ENCODE data around the gene DPH7. TPM values are rescaled to one million over a fixed set of nuclear protein-coding genes. Genes with fewer than 3 reads are reported as not detected.
A peak's percentile ranks its signal among the peaks of the same experiment; 100 is the strongest.
"Not testable (repeated sequence)": the region's sequence is repeated elsewhere in the genome, so short reads cannot be mapped to it uniquely, and the experiment has no call there.

Gene DPH7
- polyA plus RNA-seq, 2 of the 4 experiments (the other 2 are of a cell fraction), result 26.7 to 35.2 TPM

- H3K4me3 ChIP-seq, result no peak overlapping the region
- ChIA-PET CTCF (interaction anchor here (1.4 to 1.8 kb wide), 2 partner anchors 13 to 14 kb away, joined by 3 read pairs; no protein-coding TSS in a partner anchor), POLR2A (no interaction called here)
- no peak for ATAC-seq
- WGBS (ENCODE audit: missing lambda C conversion rate), result 91% methylated on average over 4 of the region's 4 CpGs
- no peak overlapping the region for H3K27ac ChIP-seq
- TF ChIP-seq MAFK (IDR thresholded peaks at IDR 0.05; ENCODE audit: partially characterized antibody) (no peak), POLR2A (IDR thresholded peaks at IDR 0.05; ENCODE audit: low read length) (no peak), KDM5A (IDR thresholded peaks at IDR 0.05) (no peak), USF2 (IDR thresholded peaks at IDR 0.05) (no peak), CHD4 (IDR thresholded peaks at IDR 0.05; ENCODE audit: borderline replicate concordance) (no peak), ZFP36 (IDR thresholded peaks at IDR 0.05; ENCODE audit: borderline replicate concordance, partially characterized antibody) (no peak), KDM1A (IDR thresholded peaks at IDR 0.05; ENCODE audit: low read depth) (no peak), E2F6 (IDR thresholded peaks at IDR 0.05; ENCODE audit: borderline replicate concordance, low read depth) (no peak), CEBPB (IDR thresholded peaks at IDR 0.05) (no peak), RNF2 (IDR thresholded peaks at IDR 0.05; ENCODE audit: borderline replicate concordance, low read depth) (no peak), RFX5 (IDR thresholded peaks at IDR 0.05) (no peak), HMGXB4 (CRISPR knock-in tag; IDR thresholded peaks at IDR 0.05; ENCODE audit: borderline replicate concordance) (no peak), ESRRA (IDR thresholded peaks at IDR 0.05; ENCODE audit: borderline replicate concordance, low read length) (no peak), PHF8 (IDR thresholded peaks at IDR 0.05; ENCODE audit: borderline replicate concordance, low read depth) (no peak)
- DNase-seq (ENCODE audit: low read depth in 1 of 2, low spot score in 1 of 2), result no peak
- FAIRE-seq, result no peak
- H3K9me3 ChIP-seq, result no peaks in the 10 kb centered on the region
- H3K4me2 ChIP-seq, result no peak overlapping the region
- H3K4me1 ChIP-seq, result peaks cover 17% of the 10 kb centered on the region; the same call in 2 of the 3 replicates
These were observed 47.7 kb upstream of the DPH7 start for GRCh38 chr9:137626464-137626863.

GRCh38 chr9:137622211-137622610 lies 43.5 kb upstream of the DPH7 start:
- 89% methylated on average over 8 of the region's 8 CpGs for WGBS (ENCODE audit: missing lambda C conversion rate)
- CTCF ChIA-PET, result interaction anchor here (1.3 kb wide), 2 partner anchors 9 to 27 kb away, joined by 3 read pairs; no protein-coding TSS in a partner anchor
- not testable (repeated sequence) for FAIRE-seq

GRCh38 chr9:137621131-137621757 lies 42.5 kb upstream of the DPH7 start:
- H3K4me2 ChIP-seq, result peak overlapping the region; percentile 89; the same call in 2 of the 3 replicates
- 52% methylated on average over 6 of the region's 6 CpGs for WGBS (ENCODE audit: missing lambda C conversion rate)
- ATAC-seq (peak in 1 of 2 experiments; percentile 44; a peak in 3 of 6 replicates), DNase-seq (ENCODE audit: low read depth in 1 of 2, low spot score in 1 of 2) (peak in 1 of 2 experiments; percentile 51), FAIRE-seq (no peak)
- H3K4me3 ChIP-seq, result no peak overlapping the region
- no peak overlapping the region for H3K27ac ChIP-seq
- ChIA-PET CTCF (interaction anchor here (0.8 to 2.0 kb wide), 5 partner anchors 10 to 43 kb away, joined by 3 to 5 read pairs (median 3); no protein-coding TSS in a partner anchor), POLR2A (no interaction called here)
- peaks cover 32% of the 10 kb centered on the region for H3K4me1 ChIP-seq
- H3K9me3 ChIP-seq, result no peaks in the 10 kb centered on the region
- TF ChIP-seq USF2 (IDR thresholded peaks at IDR 0.05), result no peak
- TF ChIP-seq MYC (IDR thresholded peaks at IDR 0.05; ENCODE audit: borderline replicate concordance, low read length), result no peak
- TF ChIP-seq CBX2 (IDR thresholded peaks at IDR 0.05; ENCODE audit: borderline replicate concordance, low read depth), result no peak
- no peak for TF ChIP-seq NFE2L2 (conservative IDR thresholded peaks at IDR 0.05; ENCODE audit: low read length)
- TF ChIP-seq EHF (CRISPR knock-in tag; IDR thresholded peaks at IDR 0.05), result no peak
- no peak for TF ChIP-seq JUNB (IDR thresholded peaks at IDR 0.05)
- no peak for TF ChIP-seq ZC3H11A (IDR thresholded peaks at IDR 0.05)
- no peak for TF ChIP-seq HOXA7 (CRISPR knock-in tag; IDR thresholded peaks at IDR 0.05)
- no peak for TF ChIP-seq BCL3 (IDR thresholded peaks at IDR 0.05)
- no peak for TF ChIP-seq HOXB5 (CRISPR knock-in tag; IDR thresholded peaks at IDR 0.05)
- TF ChIP-seq TP53 (CRISPR knock-in tag; IDR thresholded peaks at IDR 0.05), result no peak
- no peak for TF ChIP-seq ZNF302 (CRISPR knock-in tag; IDR thresholded peaks at IDR 0.05)
- TF ChIP-seq HOXB13 (CRISPR knock-in tag; IDR thresholded peaks at IDR 0.05; ENCODE audit: low read depth), result no peak

More at GRCh38 chr9:137622211-137622610, 43.5 kb upstream of the DPH7 start:
- peaks cover 24% of the 10 kb centered on the region for H3K4me1 ChIP-seq
- H3K9me3 ChIP-seq; H3K4me3 ChIP-seq; POLR2A ChIA-PET; ATAC-seq; DNase-seq (ENCODE audit: low read depth in 1 of 2, low spot score in 1 of 2); H3K4me2 ChIP-seq; H3K27ac ChIP-seq: not testable (repeated sequence)

Data from A549 (cell line).